ENCODE measurements around the gene NSUN4.
"Not testable (repeated sequence)": the region's sequence is repeated elsewhere in the genome, so short reads cannot be mapped to it uniquely, and the experiment has no call there.

The NSUN4 gene

DNA sequence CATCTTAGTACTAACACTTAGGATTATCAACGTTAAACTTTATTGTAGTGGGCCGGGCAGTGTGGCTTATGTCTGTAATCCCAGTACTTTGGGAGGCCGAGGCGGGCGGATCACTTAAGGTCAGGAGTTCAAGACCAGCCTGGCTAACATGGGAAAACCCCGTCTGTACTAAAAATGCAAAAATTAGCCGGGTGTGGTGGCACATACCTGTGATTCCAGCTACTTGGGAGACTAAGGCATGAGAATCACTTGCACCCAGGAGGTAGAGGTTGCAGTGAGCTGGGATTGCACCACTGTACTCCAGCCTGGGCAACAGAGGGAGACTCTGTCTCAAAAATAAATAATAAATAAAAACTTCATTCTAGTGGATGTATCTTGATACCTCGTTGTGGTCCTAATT, 25.2 kb downstream of the NSUN4 start:
- DNase-seq = not testable (repeated sequence)

DNA sequence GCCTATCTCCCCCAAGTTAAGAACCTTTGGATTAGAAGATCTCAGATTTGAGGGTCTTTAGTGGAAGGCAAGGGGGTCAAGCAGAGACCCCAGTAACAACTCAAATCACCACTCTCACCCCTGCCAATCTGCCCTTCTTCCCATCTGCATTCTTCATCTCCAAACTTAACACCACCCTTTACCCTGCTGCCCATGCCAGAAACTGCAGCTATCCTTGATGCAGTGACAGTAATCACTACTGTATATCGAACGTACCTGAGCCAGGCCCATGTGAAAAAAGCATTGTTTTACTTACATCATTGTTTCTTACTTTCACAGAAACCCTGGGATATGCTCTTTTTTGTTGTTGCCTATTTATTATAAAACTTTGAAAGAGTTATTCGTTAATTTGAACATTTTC, 26.5 kb downstream of the NSUN4 start:
- no peak for DNase-seq

DNA sequence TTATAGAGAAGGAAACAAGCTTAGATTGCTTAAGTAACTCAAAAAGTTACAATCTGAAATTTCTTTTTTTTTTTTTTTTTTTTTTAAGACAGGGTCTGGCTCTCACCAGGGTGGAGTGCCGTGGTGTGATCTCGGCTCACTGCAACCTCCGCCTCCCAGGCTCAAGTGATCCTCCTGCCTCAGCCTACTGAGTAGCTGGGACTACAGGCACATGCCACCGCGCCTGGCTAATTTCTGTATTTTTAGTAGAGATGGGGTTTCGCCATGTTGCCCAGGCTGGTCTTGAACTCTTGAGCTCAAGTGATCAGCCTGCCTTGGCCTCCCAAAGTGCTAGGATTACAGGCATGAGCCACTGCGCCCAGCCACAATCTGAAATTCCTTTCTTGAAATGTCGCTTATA, 27.1 kb downstream of the NSUN4 start:
- not testable (repeated sequence) for DNase-seq

DNA sequence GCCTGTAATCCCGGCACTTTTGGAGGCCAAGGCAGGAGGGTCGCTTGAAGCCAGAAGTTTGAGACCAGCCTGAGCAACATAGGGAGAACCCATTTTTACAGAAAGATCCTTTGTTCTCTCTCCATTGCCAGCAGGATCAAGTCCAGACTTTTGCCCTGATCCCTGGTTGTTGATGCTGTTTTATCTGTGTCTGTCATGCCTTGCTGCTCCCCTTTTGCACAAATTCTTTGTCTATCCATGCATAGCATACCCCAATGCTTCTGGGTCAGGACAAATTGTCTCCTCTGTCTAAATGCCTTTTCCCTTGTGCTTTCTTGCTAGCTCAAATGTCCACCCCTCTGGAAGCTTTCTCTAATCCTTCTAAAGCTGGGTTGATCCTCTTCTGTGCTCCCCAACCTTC, 28.2 kb downstream of the NSUN4 start:
- no peak for DNase-seq

DNA sequence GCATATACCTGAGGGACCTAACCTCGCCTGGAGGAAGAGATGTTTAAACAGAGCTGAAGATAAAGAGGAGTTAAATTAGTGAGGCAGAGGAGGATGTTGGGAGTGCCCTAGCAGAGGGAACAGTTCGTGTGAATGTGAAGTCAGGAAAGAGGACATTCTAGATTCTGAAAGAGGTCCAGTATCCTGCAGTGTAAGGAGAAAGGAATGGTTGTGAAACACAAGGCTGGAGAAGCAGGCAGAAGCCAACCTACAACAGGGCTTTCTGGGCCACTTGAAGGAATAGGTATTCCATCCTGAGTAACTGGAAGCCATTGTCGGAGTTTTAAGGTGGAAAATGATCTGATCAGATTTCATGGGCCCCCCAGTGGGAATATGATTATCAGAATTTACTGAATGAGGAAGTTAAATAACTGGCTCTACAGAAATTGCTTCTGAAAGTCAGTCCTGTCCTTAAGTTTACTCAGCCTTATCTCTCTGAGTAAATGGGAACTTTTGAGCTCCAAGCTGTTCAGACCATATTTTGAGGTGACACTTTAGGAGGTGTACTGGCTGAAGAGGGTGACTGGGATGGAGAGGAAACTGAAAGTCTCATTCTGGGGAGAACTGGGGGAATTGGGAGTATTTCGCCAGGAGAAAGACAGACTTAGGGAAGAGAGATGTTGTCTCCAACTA, 29.1 kb downstream of the NSUN4 start:
- DNase-seq = no peak

DNA sequence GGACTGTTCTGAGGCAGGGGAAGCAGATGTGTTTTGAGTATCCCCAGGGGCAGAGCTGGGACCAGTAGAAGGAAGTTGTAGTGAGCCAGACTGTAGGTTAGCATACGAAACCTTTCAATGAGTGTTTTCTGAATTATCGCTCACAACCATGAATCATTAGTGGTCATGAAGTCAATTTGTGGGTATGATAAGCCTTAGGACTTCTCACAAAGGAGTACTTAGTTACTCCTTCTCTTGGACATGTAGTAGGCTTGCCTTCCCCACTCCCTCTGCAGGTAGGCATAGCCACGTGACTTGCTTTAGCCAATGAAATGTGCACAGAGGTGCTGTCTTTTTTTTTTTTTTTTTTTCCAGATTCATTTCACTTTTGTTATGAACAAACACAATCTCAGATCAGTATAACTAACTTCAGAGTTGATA, 29.6 kb downstream of the NSUN4 start:
- no peak for DNase-seq

DNA sequence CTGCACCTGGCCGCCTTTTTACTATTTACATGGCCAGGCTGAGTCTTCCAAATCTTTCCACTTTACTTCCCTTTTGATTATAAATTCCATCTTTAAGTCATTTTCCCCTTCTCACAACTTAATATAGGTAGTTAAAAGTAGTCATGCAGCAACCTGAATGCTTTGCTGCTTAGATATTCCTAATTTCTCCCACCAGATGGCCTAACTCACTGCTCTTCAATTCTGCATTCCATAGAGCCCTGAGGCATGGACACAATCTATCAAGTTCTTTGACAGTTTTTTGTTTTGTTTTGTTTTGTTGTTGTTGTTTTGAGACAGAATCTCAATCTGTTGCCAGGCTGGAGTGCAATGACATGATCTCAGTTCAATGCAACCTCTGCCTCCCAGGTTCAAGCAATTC, 31.8 kb downstream of the NSUN4 start:
- no peak for DNase-seq

DNA sequence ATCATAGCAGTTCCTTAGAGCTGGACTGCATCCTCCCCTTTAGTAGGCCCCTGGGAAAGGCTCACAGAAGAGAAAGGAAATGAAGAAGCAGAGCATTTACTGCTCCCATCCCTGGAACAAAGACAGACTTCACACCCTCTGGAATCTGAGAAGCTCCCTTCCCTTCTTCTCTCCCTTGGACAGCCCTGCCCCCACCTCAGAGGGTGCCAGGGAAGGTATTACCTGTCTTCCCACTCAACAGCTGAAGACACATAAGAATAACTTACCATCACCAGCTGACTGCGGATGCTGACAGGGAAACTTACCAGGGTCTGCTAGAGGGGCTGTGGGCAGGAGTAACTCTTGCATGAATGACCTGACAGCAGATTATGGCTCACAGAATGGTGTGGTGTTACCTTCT, 39.4 kb downstream of the NSUN4 start:
- no peak for DNase-seq

DNA sequence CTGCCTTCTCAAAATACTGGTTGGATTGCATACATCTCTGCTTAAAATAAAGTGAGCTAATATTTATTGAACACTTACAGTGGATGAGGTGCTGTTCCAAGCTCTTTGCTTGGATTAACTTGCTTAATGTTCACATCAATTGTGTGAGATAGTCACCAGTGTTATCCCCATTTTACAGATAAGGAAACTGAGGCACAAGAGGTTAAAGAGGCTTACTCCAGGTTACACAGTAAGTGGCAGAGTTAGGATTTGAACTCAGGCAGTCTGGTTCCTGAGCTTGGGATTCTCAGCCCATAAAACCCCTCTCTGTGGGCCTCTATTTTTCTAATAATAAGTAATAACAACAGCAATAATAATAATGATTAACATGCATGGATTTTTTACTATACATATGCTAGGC, 39.9 kb downstream of the NSUN4 start:
- DNase-seq = no peak

DNA sequence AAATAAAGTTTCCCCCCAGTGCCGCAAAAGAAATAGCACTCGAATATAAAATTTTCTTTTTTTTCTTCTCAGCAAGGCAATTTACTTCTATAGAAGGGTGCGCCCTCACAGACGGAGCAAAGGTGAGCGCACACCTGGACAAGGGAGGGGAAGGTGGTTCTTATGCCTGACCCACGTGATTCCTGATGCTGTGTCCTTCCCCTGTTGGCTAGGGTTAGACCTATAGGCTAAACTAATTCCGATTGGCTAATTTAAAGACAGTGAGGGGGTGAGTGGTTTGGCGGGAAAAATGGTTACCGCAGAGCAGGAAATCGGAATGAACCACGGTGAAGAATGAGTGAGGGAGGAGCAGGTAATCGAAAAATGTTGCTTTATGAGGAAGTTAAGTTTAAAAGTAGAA, 52.9 kb downstream of the NSUN4 start:
- no peak for DNase-seq

DNA sequence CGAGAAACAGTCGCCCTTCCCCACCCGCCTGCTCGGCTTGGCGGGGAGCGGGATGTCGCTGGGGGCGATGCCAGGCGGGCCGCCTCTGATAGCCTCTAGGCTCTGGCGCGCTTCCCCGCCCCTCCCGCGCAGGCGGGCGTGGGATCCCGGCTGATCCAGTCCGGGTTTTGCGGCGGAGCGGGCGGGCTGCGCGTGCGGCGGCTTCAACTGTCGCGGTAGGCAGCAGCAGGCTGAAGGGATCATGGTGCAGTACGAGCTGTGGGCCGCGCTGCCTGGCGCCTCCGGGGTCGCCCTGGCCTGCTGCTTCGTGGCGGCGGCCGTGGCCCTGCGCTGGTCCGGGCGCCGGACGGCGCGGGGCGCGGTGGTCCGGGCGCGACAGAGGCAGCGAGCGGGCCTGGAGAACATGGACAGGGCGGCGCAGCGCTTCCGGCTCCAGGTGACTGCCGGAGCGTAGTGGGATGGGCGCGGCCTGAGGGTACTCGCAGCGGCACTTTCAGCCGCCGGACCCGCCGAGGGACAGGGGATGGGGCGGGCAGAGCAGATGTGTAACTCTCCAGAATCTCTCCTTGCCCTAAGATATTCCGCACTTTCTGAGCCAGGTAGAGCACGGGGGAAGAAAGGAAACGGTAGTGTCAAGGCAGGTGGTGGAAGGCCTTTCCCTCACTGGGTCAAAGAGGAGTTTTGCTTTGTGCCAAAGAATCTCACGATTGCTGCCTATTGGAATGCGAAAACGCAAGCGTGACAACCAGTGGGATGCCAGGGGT, 53.7 kb downstream of the NSUN4 start, which contains the start of gene FAAH:
TSS of gene FAAH (plus strand) at position 210 of the 764 bp plus-strand sequence. CDS start at position 242, 32 bp downstream.
- peak in 46 of 51 donors; percentile 19 to 86 (median 69) for DNase-seq

DNA sequence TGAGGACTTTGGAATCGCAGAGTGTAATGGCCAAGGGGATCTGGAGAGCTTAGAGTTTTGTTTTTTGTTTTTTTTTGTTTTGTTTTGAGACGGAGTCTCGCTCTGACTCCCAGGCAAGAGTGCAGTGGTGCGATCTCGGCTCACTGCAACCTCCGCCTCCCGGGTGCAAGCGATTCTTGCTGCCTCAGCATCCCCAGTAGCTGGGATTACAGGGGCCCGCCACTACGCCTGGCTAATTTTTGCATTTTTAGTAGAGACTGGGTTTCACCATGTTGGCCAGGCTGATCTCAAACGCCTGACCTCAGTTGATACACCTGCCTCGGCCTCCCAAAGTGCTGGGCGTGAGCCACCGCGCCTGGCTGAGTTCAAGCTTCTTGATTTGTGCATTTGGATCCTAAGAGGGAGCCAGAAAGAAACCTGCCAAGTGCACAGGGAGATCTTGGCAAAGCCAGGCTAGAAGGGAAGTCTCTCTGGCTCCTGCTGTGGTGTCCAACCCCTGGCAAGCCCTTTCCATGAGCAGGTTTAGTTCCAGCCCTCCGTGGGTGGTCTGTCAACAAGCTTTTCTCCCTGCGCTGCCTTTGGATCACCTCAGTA, 54.4 kb downstream of the NSUN4 start:
- peak in 13 of 51 donors; percentile 25 to 69 (median 50) for DNase-seq

DNA sequence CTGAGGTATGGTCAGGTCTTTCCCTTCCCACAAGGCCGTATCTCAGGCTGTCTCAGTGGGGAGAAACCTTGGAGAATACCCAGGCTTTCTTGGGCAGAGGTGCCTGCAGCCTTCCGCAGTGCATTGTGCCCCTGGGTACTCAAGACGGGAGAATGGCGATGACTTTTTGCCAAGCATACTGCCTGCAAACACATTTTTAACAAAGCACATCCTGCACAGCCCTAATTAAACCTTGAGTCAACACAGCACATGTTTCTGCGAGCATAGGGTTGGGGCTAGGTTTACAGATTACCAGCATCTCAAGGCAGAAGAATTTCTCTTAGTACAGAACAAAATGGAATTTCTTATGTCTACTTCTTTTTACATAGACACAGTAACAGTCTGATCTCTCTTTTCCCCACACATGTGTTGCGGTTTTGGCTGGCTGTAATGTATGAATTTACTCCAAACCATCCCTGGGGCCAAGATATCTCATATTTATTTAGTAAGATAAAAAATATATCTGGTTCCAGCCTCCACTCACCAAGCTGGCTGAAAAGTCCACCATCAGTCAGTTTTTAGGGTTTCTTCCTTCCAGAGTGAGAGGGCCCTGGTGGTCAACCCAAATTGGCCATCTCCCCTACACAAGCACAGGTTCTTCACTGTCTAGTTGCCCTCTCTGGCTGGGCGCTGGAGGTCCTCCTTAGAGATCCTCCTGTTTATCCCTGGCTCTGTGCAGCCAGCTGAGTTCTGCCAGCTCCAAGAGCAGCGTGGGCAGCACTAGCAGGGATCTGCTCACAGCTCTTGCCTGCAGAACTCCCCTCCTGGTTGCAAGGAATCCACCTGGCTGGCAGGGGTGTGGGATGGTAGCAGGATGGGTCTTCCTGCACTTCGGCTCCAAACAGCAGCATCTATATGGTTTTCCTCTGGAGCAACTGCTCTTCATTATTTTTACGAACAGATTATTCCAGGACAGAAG, 56.1 kb downstream of the NSUN4 start:
- peak in 4 of 51 donors; percentile 9 to 47 (median 30) for DNase-seq

DNA sequence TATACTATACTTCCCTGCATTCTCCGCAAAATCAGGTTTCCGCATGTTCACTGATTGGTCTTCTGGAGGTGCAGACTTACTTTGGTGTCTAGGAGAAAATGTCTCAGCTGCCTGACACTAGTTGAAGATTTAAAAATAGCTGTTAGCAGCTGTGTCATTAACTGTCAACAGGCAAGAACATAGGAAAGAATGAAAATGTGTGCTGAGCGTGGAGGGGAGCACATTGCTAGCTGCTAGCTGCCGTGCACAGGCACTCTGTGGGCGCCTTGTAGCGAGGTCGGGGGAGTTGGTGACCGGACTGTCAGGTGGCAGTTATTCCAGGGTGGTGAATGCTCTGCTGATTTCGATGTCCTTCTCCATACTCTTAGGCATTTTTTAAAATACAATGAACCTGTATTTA, 58.7 kb downstream of the NSUN4 start:
- peak in 2 of 51 donors; percentile 28 to 36 for DNase-seq

DNA sequence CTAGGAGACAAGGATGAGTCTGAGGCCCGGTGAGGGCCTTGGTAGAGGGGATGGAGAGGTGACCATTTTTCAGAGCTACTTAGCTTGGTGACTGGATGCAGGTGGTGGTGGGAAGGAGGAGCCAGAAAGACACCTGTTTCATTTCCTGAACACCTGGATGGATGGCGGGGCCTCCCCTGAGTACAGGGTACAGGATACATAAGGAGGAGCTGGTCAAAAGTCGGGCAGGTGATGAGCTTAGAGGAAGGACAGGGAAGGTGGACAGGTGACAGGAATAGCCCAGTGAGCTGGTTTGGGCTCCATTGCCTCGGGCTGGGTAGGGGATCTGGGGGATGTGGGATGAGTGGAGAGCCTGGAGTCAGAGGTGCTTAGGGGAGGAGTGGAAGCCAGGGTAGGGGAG, 59.8 kb downstream of the NSUN4 start:
- no peak for DNase-seq

DNA sequence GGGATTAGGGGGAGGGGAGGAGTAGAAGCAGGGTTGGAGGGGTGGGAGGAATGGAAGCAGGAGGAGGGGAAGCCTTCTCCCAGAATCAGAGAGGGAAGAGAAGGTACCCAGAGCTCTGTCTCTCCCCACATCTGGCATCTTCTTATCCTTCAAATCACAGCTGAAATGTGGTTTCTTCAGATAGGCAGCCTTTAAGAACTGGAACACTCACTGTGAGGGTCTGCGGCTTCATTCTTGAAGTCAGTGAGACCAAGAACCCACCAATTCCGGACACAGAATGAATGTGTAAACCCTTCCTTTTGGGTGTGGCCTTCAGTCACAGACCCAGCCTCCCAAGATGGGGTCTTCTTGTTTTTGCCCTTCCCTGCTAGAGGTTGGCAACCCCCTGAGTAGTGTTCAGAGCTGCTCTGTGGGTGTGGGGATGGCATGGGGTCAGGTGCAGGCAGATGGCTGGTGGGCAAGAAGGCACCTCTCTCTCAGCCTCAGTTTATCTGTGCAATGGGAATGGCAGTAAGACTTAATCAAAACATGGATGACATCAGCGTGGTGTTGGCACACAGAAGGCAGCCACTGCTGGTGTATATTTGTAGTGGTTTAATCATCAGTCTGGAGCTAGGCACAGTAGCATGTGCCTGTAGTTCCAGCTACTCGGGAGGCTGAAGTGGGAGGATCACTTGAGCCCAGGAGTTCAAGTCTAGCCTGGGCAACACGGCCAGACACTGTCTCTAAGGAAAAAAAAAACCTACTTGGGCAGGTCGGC, 60.7 kb downstream of the NSUN4 start:
- peak in 2 of 51 donors; percentile 34 to 58 for DNase-seq

DNA sequence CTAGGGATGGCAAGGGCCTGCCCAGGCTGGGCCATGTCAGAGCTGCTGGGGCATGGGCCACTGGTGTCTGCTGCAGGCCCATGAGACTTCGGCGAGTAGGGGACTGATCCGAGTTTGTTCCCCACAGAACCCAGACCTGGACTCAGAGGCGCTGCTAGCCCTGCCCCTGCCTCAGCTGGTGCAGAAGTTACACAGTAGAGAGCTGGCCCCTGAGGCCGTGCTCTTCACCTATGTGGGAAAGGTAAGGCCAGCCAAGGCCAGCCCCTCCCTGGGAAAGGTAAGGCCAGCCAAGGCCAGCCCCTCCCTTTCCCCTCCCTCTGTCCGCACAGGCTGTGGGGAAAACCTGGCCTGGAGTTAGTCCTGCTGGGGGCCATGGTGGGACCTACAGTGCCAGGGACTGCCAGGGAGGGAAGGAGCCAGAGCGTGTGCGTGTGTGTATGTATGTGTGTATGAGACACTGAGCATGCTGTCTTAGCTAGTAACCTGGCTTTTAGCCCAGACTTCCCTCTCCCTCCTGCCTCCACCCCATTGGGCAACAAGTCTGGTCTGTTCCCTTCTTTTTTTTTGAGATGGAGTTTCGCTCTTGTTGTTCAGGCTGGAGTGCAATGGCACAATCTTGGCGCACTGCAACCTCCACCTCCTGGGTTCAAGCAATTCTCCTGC, 61.5 kb downstream of the NSUN4 start:
- DNase-seq = peak in 48 of 51 donors; percentile 22 to 91 (median 76)

DNA sequence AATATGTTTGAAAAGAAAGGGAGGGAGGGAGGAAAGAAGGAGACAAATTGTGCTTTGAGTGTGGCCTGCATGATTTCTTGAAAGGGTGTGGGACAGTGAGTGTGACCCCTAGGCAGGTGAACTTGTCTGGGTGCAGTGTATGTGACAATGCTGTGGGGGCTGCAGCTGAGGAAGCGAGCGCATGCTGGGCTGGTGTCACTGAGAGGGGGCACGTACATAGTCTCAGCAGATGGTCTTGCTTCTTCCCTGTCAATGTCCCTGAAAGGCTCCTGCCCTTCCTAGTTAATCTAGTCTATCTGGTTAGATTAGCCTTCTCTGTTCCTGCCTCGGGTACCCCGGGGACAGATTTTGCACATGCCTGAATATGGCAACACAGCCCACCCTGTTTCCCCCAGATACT, 63.3 kb downstream of the NSUN4 start:
- DNase-seq = no peak

DNA sequence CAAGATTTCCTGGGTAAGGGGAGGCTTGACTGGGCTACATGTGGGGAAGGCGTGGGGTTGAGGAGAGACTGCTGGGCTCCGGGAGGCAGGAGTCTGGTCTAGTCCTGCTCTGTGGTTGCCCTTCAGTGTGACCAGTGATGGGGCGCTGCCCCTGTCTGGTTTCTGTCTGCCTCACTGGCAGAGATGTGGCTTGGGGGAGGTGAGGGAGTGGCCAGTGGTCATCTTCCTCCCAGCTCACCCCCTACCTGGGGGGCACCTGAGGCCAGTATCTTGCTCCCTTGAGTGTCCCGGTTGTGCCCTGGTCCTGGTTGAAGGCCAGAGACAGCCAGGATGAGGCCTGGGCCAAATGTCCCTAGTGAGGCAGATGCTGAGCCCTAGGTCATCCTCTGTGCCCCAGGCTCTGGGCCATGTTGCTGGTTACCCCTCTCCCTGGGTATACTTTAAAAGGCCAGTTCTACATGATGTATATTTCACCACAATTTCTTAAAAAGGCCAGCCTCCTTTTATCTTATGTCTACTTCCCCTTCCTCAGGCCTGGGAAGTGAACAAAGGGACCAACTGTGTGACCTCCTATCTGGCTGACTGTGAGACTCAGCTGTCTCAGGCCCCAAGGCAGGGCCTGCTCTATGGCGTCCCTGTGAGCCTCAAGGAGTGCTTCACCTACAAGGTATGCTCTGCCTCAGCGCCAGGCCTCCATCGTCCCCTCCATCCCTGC, 64.0 kb downstream of the NSUN4 start:
- no peak for DNase-seq

Measured in hypothalamus (tissue), 51 donors.